WTC11 (cell line): ENCODE data around the gene MYO18A.

Experiments used
- JUN ChIP-seq: sonication (generic); formaldehyde crosslinking; IDR thresholded peaks from 2 replicates; pipeline ENCODE4 v1.8.0; 2023; ENCODE audit warnings: mild to moderate bottlenecking, missing genetic modification reagents
- NR2C2 ChIP-seq: sonication (generic); formaldehyde crosslinking; IDR thresholded peaks from 2 replicates; pipeline ENCODE4 v1.8.0; 2022; ENCODE audit warnings: mild to moderate bottlenecking, missing genetic modification reagents

DNA sequence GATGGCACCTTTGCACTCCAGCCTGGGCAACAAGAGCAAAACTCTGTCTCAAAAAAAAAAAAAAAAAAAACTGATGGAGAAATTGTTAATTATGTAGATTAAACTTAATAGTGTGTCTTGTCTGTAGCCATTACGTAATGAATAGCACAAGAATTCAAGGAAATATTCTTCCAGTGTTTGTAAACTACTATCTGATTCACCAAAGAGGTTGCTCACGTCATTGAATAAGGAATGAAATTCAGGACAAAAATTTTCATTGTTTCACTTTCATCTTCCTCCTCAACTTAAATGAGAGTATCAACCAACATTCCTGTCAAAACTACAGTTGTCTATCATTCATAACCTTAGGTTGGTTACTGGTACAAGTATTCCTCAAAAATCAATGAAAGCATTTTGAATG is 30.7 kb upstream of the MYO18A start:
- TF ChIP-seq JUN (CRISPR knock-in tag) (no peak), NR2C2 (CRISPR knock-in tag) (no peak)
